BJ (cell line): ENCODE measurements around the gene DLG4. TPM values are rescaled to one million over a fixed set of nuclear protein-coding genes. Genes with fewer than 3 reads are reported as not detected.
"Not testable (repeated sequence)": the region's sequence is repeated elsewhere in the genome, so short reads cannot be mapped to it uniquely, and the experiment has no call there.

Source experiments
- CTCF ChIA-PET: fragments of 350-600 bp; formaldehyde crosslinking; extraction: SDS; loops from one replicate; lab custom pipeline; 2021; ENCODE audit warnings: antibody characterized with exemption, inconsistent platforms; lab: Yijun Ruan, JAX
- POLR2A ChIA-PET: fragments of 300-600 bp; sonication (Branson Sonifier 250); formaldehyde crosslinking; extraction: SDS; loops from one replicate; lab custom pipeline; 2021; ENCODE audit warnings: antibody characterized with exemption; lab: Charles Lee
- DNase-seq: peaks from one replicate; pipeline ENCODE4 v3.0.0-alpha.2; 2011; ENCODE audit warnings: low read depth
- H3K27me3 ChIP-seq: 2 replicates; pipeline ENCODE4 v1.6.0; 2011; ENCODE audit warnings: low read length; ENCODE audit not compliant: control insufficient read depth, insufficient read depth
- H3K36me3 ChIP-seq: 2 replicates; pipeline ENCODE4 v1.5.1; 2011; ENCODE audit warnings: low read length; ENCODE audit not compliant: control insufficient read depth, insufficient read depth
- H3K4me3 ChIP-seq: 2 replicates; pipeline ENCODE4 v1.5.1; 2011; ENCODE audit warnings: low read depth, mild to moderate bottlenecking, control low read depth, low read length
- CTCF ChIP-seq: IDR thresholded peaks from 2 replicates; pipeline ENCODE4 v1.5.1; 2011; ENCODE audit warnings: low read depth, mild to moderate bottlenecking, control low read depth, inconsistent platforms, low read length, moderate library complexity; ENCODE audit not compliant: insufficient read depth
- polyA plus RNA-seq: library from polyadenylated mRNA; depleted of rRNA; stranded (reverse); fragments of >200 nt; gene quantifications from 2 replicates; pipeline ENCODE4 v1.2.3, GENCODE V29; 2011

DLG4 gene
- polyA plus RNA-seq, 1 experiment, result 20.4 TPM

GRCh38 chr17:7184091-7184488 is 35.5 kb downstream of the DLG4 start:
- no peak for DNase-seq
- no peak for TF ChIP-seq CTCF
- Histone ChIP-seq H3K27me3 (no peaks in the 10 kb centered on the region), H3K4me3 (no peak overlapping the region), H3K36me3 (peaks cover 2% of the 10 kb centered on the region; the same call in 1 of the 2 replicates)
- POLR2A ChIA-PET, result no interaction called here
- CTCF ChIA-PET, result interaction anchor here (0.9 kb wide), 1 partner anchor 15 kb away, joined by 5 read pairs; no protein-coding TSS in a partner anchor

- Histone ChIP-seq H3K36me3 (peaks cover 2% of the 10 kb centered on the region; the same call in 1 of the 2 replicates), H3K4me3 (no peak overlapping the region), H3K27me3 (no peaks in the 10 kb centered on the region)
- ChIA-PET CTCF (interaction anchor here (1.3 to 1.9 kb wide), 2 partner anchors 47 to 131 kb away, joined by 3 to 6 read pairs; no protein-coding TSS in a partner anchor), POLR2A (no interaction called here)
- TF ChIP-seq CTCF, result no peak
- DNase-seq, result no peak
Measured at GRCh38 chr17:7183433-7184090, 36.1 kb downstream of the DLG4 start.

- DNase-seq, POLR2A ChIA-PET, H3K4me3 ChIP-seq, H3K27me3 ChIP-seq, H3K36me3 ChIP-seq: not testable (repeated sequence)
- CTCF ChIA-PET, result interaction anchor here (1.9 kb wide), 1 partner anchor 46 kb away, joined by 6 read pairs; no protein-coding TSS in a partner anchor
Measured at GRCh38 chr17:7182101-7182500, 37.5 kb downstream of the DLG4 start.

- Histone ChIP-seq H3K27me3 (no peaks in the 10 kb centered on the region), H3K4me3 (peak within 1 kb of the TSS; percentile 54; the same call in 1 of the 2 replicates), H3K36me3 (no peaks in the 10 kb centered on the region)
- CTCF ChIA-PET, result interaction anchor here (2.0 to 2.1 kb wide), 2 partner anchors 43 to 265 kb away, joined by 5 read pairs; no protein-coding TSS in a partner anchor
- no peak for DNase-seq
- POLR2A ChIA-PET, result no interaction called here
- no peak for TF ChIP-seq CTCF
Measured at GRCh38 chr17:7179317-7180254, 40.0 kb downstream of the DLG4 start, which contains the start of gene ASGR1. Gene ASGR1 (minus strand): TSS chr17:7179370. CDS start chr17:7178563, 807 bp downstream.

- POLR2A ChIA-PET, result no interaction called here
- no peak for TF ChIP-seq CTCF
- CTCF ChIA-PET, result interaction anchor here (1.0 to 2.6 kb wide), 5 partner anchors 20 to 264 kb away, joined by 3 to 39 read pairs (median 5); no protein-coding TSS in a partner anchor
- DNase-seq, result no peak
- no peaks in the 10 kb centered on the region for H3K36me3 ChIP-seq
- no peaks in the 10 kb centered on the region for H3K27me3 ChIP-seq
- no peak overlapping the region for H3K4me3 ChIP-seq
Measured at GRCh38 chr17:7178973-7179316, 40.7 kb downstream of the DLG4 start.
